Stimulated activated CD8-positive, alpha-beta memory T cell treated with anti-CD3 and anti-CD28 coated beads, Interleukin-2, amount 100 ng/mL, for 1 hour (primary cell): ENCODE measurements around the gene SETD3.

ENCODE experiments used
- DNase-seq, 2 donors: peaks; one replicate each; pipeline ENCODE4 v3.0.0-alpha.2; 2020; ENCODE audit warnings: low read depth in 2 of 2

Gene SETD3

DNA sequence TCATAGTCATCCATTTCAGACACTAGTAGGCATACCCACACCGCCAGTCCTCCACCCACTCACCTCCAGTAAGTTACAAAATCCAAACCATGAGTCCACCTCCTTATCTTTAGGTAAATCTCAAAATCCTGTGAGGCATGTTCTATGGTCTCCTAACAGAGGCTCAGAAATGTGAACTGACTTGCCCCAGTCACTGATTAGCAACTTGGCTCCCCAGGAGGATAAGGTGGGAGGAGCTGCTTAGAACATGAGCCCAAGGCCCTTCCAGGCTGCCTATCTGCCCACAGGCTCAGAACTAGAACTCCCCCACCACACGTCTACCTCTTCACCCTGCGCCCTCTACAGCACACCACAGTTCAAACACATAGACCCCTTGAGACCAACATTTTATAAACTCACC, 19.9 kb downstream of the SETD3 start:
- no peak for DNase-seq

DNA sequence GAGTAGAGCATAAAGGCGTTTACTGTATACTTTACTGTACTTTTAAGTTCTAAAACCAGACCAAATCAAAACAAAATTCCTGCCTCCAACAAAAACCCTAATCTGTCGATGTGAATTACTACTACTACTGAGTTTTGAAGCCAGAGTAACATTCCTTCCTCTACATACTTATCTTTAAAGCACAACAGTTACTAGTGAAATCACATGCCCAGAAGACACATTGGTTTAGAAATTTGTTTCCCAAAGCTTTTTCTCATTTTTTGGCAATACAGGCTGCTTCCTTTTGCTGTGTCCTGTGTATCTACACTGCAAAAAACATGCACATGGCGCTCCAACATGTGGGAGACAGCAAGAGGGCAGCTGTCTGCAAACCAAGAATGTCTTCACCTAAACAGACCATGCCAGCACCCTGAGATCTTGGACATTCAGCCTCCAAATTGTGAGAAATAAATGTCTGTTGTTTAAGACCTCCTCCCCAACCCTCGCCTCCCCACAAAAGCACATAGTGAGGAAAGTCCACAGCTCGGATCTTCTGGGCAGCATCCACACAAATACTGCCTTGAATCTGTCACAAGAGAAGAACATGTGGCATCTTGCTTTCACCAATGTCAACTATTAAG, 21.1 kb downstream of the SETD3 start:
- no peak for DNase-seq

DNA sequence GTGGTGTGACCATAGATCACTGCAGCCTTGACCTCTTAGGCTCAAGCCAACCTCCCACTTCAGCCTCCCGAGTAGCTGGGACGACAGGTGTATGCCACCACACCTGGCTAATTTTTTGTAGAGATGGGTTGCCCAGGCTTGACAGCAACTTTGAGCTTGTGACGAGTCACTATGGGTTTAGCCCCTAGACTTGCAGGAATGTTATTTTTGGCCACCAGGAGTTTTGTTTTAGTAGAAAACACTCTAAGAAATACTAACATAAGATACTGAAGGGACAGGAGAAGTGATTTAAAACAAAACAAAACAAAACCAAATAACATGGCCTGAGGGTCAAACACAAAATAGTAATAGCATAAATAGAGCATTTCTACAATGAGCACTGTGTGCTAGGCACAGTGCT, 26.4 kb downstream of the SETD3 start:
- no peak for DNase-seq

DNA sequence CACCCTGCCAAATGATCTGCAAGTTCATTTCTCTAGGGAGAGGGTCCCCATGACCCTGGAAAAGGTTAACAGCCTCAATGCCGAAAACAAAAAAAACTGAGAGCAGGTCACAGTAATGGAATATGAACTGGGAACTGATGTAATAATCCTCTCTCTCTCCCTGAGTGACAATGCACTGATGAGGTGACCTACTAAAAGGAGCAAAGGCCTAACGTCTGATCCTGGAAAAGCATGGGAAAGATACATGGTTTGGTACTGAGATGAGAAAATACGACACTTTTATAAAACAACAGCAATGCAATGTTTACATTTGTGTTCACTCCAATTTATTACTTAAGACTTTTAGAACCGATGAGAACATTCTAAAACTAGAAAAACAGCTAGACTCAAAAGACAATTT, 27.7 kb downstream of the SETD3 start:
- no peak for DNase-seq

DNA sequence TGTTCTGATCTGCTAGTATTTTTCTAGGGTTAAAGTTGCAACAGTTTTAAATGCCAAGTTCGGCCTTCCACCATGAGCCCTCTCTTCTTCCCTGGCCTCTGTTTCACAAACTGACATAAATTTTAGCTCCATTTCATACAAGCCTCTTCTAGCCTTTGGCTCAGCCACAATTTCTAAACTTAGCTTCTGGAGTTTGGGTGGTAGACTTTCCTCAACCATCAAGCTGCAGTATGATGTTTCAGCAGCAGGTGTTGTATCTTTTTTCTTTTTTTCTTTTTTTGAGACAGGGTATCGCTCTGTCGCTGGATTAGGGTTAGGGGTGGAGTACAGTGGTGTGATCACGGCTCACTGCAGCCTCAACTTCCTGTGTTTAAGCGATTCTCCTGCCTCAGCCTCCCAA, 29.4 kb downstream of the SETD3 start:
- DNase-seq: no peak

DNA sequence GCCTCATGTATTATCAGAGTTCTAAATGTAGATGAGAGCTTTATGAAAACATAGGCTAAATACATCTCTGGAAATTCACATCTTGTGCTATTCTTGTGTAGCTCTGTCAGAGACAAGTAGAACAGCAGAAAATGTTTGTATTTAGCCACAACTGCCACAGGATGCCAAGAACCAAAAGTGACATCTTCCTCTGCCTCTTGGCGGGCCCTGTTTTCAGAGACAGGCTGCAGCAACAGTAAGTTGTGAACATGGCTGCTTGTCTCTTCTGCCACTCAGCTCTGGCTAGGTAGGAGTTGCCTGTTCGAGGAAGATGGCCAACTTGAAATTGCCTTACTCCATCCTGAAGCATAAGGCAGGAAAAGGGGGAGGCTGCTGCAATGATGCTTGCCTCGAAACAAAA, 30.4 kb downstream of the SETD3 start:
- no peak for DNase-seq

DNA sequence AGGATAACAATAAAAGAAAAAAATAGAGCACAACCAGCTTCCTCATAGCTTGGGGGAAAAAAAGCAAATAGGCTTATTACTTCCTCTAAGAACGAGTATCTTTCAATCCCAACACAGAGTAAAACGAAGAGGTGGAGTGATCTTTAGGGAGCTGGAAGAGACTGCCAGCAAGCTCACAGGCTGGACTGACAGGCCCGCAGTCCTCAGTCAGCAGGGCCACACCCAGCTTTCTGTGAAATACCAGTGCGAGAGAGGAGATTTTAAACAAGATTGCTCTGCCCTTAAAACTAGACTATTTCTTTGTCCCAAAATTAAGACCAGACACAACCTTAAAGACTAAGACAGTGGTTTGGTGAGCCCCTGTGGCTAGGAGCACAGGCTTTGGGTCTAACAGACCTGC, 32.9 kb downstream of the SETD3 start:
- DNase-seq: no peak

DNA sequence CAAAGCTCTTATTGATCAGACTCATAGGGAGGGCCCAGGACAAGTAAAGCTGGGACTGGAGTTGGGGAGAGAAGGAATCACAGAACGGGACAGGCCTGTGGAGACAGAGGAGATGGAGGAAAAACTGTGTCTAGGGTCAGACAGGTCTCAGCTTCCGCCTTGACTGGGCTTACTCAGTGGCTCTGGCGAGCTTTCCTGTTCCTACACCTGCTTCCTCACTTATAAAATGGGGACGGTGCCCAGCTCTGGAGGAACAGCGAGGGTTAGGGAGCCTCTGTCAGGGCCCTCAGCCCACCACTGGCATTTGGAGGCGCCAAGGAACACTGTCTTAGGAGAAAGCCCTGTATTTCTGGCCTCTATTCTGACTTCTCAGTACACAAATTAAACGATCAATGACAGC, 34.7 kb downstream of the SETD3 start:
- DNase-seq: no peak

DNA sequence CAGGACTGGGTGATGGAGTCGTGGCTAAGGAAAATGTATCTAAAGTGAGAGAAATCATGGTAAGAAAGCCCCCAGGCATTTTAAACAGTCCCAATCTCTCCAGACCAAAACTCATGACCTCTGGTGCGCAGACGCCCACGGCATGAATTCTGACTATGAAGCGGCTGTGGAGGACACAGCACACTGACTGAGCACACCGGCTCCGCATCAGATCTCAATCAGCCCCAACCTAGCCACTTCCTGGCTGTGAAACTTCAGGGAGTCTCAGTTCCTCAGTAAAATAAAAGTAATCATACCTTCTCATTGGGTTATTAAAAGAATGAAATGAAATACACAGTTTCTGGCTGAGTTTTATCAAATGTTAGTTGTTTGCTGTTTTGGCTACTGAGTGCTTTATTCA, 38.7 kb downstream of the SETD3 start:
- DNase-seq: no peak

DNA sequence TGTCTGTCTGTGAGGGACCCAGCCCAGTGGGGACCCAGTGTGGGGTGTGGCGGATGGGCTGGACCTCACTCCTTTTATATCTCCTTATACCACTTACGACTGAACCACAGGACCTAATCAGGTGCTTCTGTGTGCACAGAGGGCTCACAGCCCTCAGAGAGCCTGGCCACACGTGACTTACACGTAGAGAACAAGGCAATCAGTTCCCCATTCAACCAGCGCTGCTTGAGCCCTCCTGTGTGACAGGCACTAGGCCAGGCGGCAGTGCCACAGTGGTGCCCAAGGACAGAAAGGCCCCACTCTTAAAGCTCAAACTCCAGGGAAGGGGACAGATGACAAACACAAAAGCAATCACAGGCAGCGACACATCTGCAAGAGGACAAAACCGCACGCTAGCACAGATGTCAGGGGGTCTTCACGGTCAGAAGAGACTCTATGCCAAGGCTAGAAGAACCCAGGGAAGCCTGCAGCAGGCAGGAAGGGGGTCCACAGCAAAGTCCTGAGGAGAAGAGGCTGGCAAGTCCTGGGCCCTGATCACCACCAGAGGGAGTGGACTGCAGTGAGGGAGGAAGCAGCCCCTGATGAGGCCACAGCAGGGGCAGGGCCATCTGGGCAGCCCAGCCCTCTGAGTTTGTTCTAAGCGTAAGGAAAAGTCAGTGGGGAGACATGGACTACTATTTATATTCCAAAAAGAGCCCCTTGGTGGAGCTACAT, 39.3 kb downstream of the SETD3 start:
- DNase-seq: no peak

DNA sequence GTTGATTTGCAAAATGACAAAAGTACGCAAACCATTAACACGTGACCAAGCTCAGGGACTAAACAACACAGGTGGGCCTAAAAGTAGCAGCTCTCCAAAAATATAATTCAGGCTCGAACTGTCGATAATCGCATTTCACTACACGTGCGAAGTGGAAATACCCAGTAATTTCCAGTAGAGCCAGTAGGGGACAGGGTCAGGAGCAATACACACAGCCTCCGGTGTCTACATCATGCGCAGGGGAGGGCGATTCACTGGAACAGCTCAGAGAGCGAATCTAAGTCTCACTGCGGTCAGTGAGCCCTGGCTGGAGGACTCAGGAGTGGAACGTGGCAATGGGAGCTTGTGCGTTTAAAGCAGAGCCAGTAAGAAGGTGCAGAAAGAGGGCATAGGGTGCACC, 40.4 kb downstream of the SETD3 start:
- DNase-seq: no peak

DNA sequence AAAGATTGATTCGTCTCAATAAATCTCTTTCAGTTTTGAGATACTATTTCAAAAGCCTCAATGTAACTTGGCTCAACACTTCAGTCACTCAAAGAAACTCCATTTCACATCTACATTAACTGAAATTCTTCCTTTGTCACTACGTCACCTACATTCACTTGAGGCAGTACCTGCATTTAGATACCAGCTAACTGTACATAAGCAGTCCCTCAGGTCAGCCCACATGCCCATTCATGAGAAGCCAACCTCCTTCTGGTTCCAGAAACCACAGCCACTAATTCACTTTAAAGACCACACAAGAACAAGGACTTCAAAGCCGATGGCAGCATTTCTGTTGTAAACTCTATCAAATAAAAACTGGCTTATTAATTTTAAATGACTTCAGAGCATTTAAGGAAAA, 43.0 kb downstream of the SETD3 start:
- no peak for DNase-seq

DNA sequence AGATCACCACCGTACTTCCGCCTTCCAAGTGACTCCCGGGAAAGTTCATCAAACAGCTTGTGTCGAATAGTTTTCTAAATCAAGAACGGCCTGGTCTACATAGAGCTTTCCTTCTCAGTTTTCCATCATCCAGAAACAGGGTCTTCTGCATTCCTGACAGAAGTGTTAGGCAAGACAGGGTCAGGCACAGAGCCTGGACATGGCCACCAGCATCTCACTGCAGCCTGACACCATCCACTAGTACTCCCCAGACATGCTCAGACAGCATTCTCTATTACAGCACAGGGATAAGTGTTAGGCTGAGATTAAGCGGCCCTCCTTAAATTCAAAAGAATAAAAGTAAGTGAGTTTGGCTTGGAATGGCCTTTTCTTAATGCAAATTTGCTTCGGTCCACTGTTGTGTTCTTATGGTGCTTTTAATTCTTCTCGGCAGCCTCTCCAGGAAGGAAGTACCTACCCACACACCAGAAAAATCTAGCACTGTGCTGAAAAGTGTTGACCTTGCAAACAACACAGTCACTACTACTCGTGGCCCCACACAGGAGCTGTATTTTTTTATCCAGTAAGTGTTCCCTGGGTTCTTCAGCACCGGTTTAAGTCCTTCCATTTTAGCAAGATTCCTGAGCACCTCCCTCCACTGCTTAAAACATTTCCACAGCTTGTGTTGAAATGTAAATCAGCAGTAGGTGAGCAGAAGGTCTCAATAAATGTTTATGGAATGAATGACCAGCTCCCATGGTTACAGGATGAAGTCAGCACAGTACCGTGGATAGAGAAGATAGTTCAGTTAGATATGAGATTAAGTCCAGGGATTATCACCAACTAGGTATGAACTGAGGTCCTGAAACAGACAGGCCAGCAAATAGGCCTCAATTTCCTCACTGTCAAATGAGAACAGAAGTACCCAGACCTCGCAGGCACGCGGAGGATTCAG, 44.1 kb downstream of the SETD3 start:
- DNase-seq: no peak

DNA sequence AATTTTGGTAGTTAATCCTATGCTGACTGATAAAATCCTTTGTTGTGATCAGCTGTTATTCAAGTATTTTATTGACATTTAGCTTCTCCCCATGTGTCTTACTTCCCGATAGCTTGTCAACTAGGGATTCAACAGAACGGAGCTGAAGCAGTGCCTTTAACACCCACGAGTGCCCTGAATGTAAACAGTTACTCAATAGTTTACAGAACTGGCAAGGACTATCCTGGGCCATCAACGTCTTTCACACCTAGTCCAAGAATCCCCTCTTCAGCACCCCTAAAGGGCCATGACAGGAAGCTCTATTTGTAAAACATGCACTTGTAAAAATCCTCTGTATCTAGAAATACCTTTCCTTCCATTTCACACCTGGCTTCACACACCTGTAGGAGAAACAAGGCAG, 45.3 kb downstream of the SETD3 start:
- DNase-seq: no peak

DNA sequence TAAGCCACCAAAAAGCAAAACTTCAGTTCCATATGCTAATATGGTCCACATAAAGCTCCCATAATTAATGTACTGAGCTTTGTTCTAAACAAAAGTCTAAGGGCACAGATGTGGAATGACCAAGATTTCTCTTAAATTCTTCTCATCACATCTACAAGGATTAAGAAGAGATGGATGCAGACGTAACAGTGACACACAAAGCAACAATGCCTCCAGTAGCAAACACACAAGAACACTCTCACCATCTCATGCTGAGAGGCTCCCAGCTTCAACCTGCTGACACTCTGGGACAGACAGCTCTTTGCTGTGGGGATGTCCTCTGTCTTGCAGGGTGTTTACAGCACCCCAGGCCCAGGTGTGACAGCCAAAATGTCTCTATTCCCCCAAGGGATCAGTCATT, 48.2 kb downstream of the SETD3 start:
- no peak for DNase-seq

DNA sequence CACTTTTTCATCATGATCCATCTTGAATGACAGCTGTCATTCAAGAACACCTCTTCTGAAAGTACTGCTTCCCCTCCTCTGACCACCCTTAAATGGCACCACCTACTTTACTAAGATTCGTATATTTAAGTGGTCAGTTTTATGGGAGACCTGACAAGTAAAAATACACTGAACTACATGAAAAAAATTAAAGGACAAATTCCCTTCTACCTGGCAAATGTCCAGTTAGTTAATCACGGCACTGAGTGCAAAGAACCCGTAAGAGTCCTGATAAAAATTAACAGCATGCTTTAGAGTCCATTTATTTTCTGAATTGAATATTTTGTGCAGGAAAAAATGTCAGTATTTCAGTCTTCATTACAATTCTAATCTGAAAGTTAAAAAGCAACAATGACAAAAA, 48.7 kb downstream of the SETD3 start:
- DNase-seq: no peak

DNA sequence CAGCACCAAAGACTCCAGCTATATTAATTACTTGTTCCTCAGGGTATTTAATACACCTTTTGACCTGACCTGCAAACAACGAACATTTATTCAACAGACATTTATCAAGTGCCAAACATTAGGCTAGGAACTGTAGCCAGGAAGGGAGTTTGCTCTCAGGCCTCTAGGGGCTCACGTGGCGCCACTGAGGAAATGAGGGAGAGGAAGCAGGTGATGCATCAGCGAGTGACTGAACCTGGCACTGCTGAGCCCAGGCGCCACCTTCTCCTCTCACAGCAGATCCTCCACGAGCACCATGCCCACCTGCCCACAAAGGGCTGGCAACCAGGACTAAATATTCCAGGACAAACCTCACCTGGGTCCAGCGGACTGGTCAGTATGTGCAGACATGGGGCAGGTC, 50.2 kb downstream of the SETD3 start:
- DNase-seq: no peak

DNA sequence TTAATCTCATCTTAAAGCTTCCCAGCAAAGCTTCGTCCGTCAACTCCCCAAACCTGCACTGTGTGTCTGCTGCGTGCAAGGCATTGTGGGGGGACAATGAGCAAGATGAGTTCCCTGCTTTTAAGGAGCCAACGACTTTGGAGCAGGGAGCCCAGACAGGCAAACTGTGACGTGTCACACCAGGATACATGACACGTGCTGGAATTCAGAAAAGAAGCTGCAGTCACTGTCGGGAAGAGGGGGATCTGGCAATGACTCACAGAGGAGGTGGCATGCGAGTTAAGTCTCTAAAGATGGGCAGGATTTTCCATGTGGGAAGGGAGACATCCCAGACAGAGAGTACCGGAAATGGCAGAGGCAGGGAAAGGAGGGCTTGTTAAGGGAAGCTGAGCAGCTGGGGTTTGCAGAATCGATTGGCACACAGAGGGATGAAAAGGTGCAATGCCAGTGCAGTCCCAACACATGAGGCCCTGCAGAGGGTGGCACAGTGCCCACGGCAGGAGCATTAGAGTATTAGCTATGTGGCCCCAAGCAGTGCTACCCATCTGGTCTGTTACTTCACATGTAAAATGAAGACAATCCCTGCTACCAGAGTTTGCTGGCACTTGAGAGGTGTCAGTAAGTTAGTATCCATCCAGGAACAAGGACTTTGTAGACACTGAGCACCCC, 52.9 kb downstream of the SETD3 start:
- DNase-seq: no peak

DNA sequence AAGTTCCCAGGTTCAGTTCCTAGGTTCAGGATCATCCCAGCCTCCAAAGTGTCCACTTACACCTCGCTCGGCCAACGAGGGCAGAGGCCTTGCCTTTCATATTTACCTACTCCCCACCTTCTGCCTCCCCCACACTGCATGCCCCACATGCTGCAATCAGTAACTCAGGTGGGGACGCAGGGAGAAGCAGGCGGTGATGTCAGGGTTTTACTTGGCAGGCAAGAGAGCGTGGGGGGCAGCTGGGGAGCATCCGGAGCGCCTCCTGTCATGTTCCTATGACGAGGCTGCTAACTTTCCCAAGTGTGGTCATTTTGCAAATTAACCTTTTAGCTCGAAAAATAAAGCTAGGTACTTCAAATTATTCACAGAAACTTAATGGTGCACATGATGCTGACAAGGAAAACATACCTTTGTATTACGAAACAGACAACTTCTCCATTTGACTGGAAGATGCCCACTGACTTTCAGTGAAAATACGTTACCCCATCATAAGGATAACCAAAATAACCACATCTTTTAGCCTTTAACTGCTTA, 53.8 kb downstream of the SETD3 start:
- no peak for DNase-seq

DNA sequence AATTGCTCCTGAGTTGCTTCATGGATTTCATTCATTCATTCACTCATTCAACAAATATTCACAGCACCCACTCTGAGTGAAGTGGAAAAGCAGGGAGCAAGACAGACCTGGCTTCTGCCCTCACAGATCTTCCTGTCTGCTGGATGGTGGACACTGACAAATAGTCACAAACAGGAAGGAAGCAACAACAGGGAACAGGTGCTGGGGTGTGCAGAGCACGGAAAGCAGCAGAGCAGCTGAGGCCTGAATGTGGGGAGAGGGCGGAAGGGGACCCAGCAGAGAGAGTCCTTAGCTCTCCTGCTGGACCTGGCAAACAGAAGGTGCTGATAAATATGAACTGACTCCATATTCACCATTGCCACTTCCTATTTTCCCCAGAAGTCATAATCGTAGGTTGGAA, 54.4 kb downstream of the SETD3 start:
- no peak for DNase-seq

DNA sequence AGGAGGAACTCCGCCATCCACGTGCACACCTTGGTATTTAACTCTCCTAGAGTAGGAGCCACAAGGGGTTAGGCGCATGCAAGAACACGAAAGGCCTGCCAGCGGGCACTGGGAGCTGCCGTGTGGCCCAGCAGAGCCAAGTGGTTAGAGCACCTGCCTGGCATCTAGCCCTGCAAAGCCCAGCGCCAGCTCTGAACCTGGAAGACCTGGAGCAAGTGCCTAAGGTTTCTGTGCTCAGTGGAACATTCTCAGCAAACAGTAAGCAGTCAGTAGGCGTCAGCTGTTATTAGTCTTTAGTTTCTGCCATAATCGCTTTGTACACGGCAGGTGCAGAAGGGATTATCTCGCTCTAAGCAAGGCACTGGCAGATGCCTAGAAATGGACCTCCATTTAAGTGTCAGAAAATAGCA, 55.4 kb downstream of the SETD3 start:
- no peak for DNase-seq

DNA sequence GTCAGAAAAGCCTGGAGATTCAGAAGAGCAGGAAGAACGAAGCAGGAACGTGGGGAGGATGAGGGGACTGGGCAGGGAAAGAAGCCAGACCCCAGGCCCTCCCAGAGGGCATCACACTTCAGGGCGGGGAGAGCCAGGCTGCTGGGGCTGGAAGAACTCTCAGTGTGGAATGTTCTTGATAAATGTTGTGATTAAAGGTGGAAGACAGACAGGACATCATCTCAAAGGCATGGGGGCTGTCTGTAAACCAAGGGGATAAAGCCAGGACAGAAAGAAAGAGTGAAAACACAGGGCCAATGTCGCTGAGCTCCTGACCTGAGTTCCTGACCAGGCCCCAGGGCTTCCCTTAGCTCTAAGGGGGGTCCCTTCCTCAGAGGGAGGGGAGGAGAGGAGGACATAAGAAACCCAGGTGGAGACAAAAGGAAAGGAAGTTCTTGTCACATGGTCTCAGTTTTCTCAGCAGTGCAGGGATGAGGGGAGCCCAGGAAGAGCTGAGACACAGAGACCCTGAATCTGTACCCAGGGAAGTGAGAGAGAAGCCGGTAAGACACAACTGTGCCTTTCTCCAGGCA, 56.3 kb downstream of the SETD3 start:
- no peak for DNase-seq
